ENCODE measurements around the gene PTH. TPM values are rescaled to one million over a fixed set of nuclear protein-coding genes. Genes with fewer than 3 reads are reported as not detected.
A peak's percentile ranks its signal among the peaks of the same experiment; 100 is the strongest.

Gene PTH
- total and polyA plus RNA-seq, 9 of the 15 experiments (the other 6 are each of a cell fraction or from before 2014, with no cell fraction given): not detected

- TF ChIP-seq ZNF609 (CRISPR knock-in tag; IDR thresholded peaks at IDR 0.05; ENCODE audit: borderline replicate concordance) (0 out of 2 replicates have a peak, but pooled peaks have one; percentile 46), CBX3 (IDR thresholded peaks at IDR 0.05; ENCODE audit: borderline replicate concordance in 1 of 2, low read length in 2 of 2) (peak in 1 of 2 experiments; percentile 48; a peak in 1 of 3 replicates), ARID4B (CRISPR knock-in tag; IDR thresholded peaks at IDR 0.05) (peak; percentile 77), SPI1 (IDR thresholded peaks at IDR 0.05; ENCODE audit: borderline replicate concordance, low read depth, low read length) (peak; percentile 81), TAF1 (IDR thresholded peaks at IDR 0.05; ENCODE audit: control insufficient read depth, extremely low read depth, insufficient read depth, low read length, severe bottlenecking) (peak; percentile 77), MBD2 (IDR thresholded peaks at IDR 0.05; ENCODE audit: borderline replicate concordance, low read depth) (peak; percentile 71; the same call in 1 of the 2 replicates), PRPF4 (IDR thresholded peaks at IDR 0.05; ENCODE audit: insufficient read depth, low read depth, low read length, poor library complexity, severe bottlenecking) (no peak), USF1 (CRISPR knock-in tag; IDR thresholded peaks at IDR 0.05) (0 out of 2 replicates have a peak, but pooled peaks have one; percentile 46), HMGXB4 (CRISPR knock-in tag; IDR thresholded peaks at IDR 0.05) (no peak), RBM22 (IDR thresholded peaks at IDR 0.05; ENCODE audit: low read depth, low read length, poor library complexity, severe bottlenecking) (no peak), ZKSCAN1 (IDR thresholded peaks at IDR 0.05; ENCODE audit: low read depth, low read length) (0 out of 2 replicates have a peak, but pooled peaks have one; percentile 28), SOX6 (IDR thresholded peaks at IDR 0.05) (peak; percentile 39; the same call in 1 of the 2 replicates), CXXC5 (CRISPR knock-in tag; IDR thresholded peaks at IDR 0.05) (peak; percentile 48)
Measured at GRCh38 chr11:13462901-13463778, 32.7 kb downstream of the PTH start, which contains the start of gene BTBD10 (continued).

Measured in K562 (cell line).